NOMO-1 treated with DMSO at 0.1 percent for 48 hours (cell line): ENCODE data around the gene DAND5.
"Not testable (repeated sequence)": the region's sequence is repeated elsewhere in the genome, so short reads cannot be mapped to it uniquely, and the experiment has no call there.

Experiments
- DNase-seq: peaks from one replicate; lab custom pipeline; 2025; ENCODE audit not compliant: unreplicated experiment; lab: John Stamatoyannopoulos, UW

DAND5 gene

GRCh38 chr19:12965017-12965811 is 4.2 kb upstream of the DAND5 start:
- DNase-seq, result peak; percentile 34

GRCh38 chr19:12965812-12966135 is 3.6 kb upstream of the DAND5 start:
- no peak for DNase-seq

- DNase-seq, result no peak
These were observed 1.5 kb upstream of the DAND5 start for GRCh38 chr19:12967907-12968306.

GRCh38 chr19:12970070-12970820 is 869 bp downstream of the DAND5 start:
- DNase-seq, result no peak

GRCh38 chr19:12973236-12973635 is 3.9 kb downstream of the DAND5 start:
- no peak for DNase-seq

GRCh38 chr19:12974301-12975220 is 5.2 kb downstream of the DAND5 start:
- no peak for DNase-seq

GRCh38 chr19:12975221-12975741 is 5.9 kb downstream of the DAND5 start:
- no peak for DNase-seq

- not testable (repeated sequence) for DNase-seq
These were observed 6.7 kb downstream of the DAND5 start for GRCh38 chr19:12976109-12976508.

GRCh38 chr19:12979974-12980373 is 10.6 kb downstream of the DAND5 start:
- no peak for DNase-seq

- DNase-seq, result no peak
These were observed 13.3 kb downstream of the DAND5 start for GRCh38 chr19:12982648-12983047.

- no peak for DNase-seq
These were observed 13.7 kb downstream of the DAND5 start for GRCh38 chr19:12983091-12983490.

GRCh38 chr19:12983542-12984142 is 14.3 kb downstream of the DAND5 start:
- DNase-seq, result peak; percentile 64

GRCh38 chr19:12984143-12984627 is 14.8 kb downstream of the DAND5 start:
- DNase-seq, result no peak

- DNase-seq, result no peak
These were observed 15.3 kb downstream of the DAND5 start for GRCh38 chr19:12984683-12985048.

- DNase-seq, result peak; percentile 13
These were observed 15.8 kb downstream of the DAND5 start for GRCh38 chr19:12985049-12985776.

GRCh38 chr19:12986726-12987125 is 17.4 kb downstream of the DAND5 start:
- DNase-seq, result no peak

GRCh38 chr19:12987190-12987589 is 17.8 kb downstream of the DAND5 start:
- DNase-seq, result no peak

GRCh38 chr19:12987781-12988180 is 18.4 kb downstream of the DAND5 start:
- DNase-seq, result no peak

- no peak for DNase-seq
These were observed 21.1 kb downstream of the DAND5 start for GRCh38 chr19:12990431-12990830.

- DNase-seq, result no peak
These were observed 21.5 kb downstream of the DAND5 start for GRCh38 chr19:12990853-12991252.
